HEK293 (cell line): ENCODE results near the gene CAPN8.

Source experiments
- CTCF ChIA-PET: fragments of 350-600 bp; formaldehyde crosslinking; extraction: SDS; loops from one replicate; lab custom pipeline; 2021; ENCODE audit warnings: antibody characterized with exemption; lab: Yijun Ruan, JAX
- POLR2A ChIA-PET: fragments of 300-600 bp; formaldehyde crosslinking; extraction: SDS; loops from one replicate; lab custom pipeline; 2020; ENCODE audit warnings: antibody characterized with exemption, inconsistent platforms; lab: Yijun Ruan, JAX
- H3K27ac ChIP-seq: fragments of 200-500 bp; sonication (Bioruptor generic); 2 replicates; pipeline ENCODE4 v1.5.1; 2014; ENCODE audit warnings: low read depth, low read length, control low read depth, inconsistent platforms; ENCODE audit errors: extremely low read depth
- H3K36me3 ChIP-seq, 2 experiments: fragments of 200-500 bp in 1 of 2; sonication (Bioruptor generic) in 1 of 2; 1 replicate in 1 of 2; 2 replicates in 1 of 2; pipeline ENCODE4 v1.5.1; 2014 to 2017; ENCODE audit warnings: inconsistent platforms in 2 of 2, low read length in 2 of 2; ENCODE audit not compliant: control insufficient read depth in 2 of 2, insufficient read depth in 1 of 2
- H3K4me1 ChIP-seq: fragments of 200-500 bp; sonication (Bioruptor generic); 2 replicates; pipeline ENCODE4 v1.5.1; 2014; ENCODE audit warnings: mild to moderate bottlenecking, low read length, inconsistent platforms; ENCODE audit not compliant: control insufficient read depth, insufficient read depth
- H3K4me3 ChIP-seq: 2 replicates; pipeline ENCODE4 v1.5.1; 2011; ENCODE audit warnings: low read depth, mild to moderate bottlenecking, control low read depth, low read length, moderate library complexity
- H3K9me3 ChIP-seq: fragments of 200-500 bp; sonication (Bioruptor generic); 2 replicates; pipeline ENCODE4 v1.5.1; 2014; ENCODE audit warnings: low read depth, low read length, inconsistent platforms; ENCODE audit not compliant: control insufficient read depth, insufficient read depth
- CTCF ChIP-seq: fragments of 450-650 bp; formaldehyde crosslinking; IDR thresholded peaks from 2 replicates; pipeline ENCODE4 v1.5.1; 2016; ENCODE audit warnings: missing biosample characterization, missing genetic modification characterization
- INSM2 ChIP-seq: fragments of 450-650 bp; formaldehyde crosslinking; IDR thresholded peaks from 2 replicates; pipeline ENCODE4 v1.5.1; 2016; ENCODE audit warnings: missing biosample characterization, missing genetic modification characterization
- KLF7 ChIP-seq: fragments of 450-650 bp; formaldehyde crosslinking; IDR thresholded peaks from 2 replicates; pipeline ENCODE4 v1.5.1; 2016; ENCODE audit warnings: missing biosample characterization, missing genetic modification characterization, borderline replicate concordance
- SETDB1 ChIP-seq: IDR thresholded peaks from one replicate; pipeline ENCODE4 v1.6.1; 2017; ENCODE audit warnings: mild to moderate bottlenecking, low read length, moderate library complexity, mixed read lengths; ENCODE audit not compliant: insufficient read length
- SP7 ChIP-seq: fragments of 450-650 bp; formaldehyde crosslinking; IDR thresholded peaks from 2 replicates; pipeline ENCODE4 v1.5.1; 2016; ENCODE audit warnings: missing biosample characterization, missing genetic modification characterization
- ZBTB1 ChIP-seq: fragments of 450-650 bp; formaldehyde crosslinking; IDR thresholded peaks from 2 replicates; pipeline ENCODE4 v1.5.1; 2016; ENCODE audit warnings: missing biosample characterization, missing genetic modification characterization
- ZBTB17 ChIP-seq: fragments of 450-650 bp; formaldehyde crosslinking; IDR thresholded peaks from 2 replicates; pipeline ENCODE4 v1.5.1; 2016; ENCODE audit warnings: missing biosample characterization, missing genetic modification characterization
- ZFP37 ChIP-seq: fragments of 450-650 bp; formaldehyde crosslinking; IDR thresholded peaks from 2 replicates; pipeline ENCODE4 v1.5.1; 2016; ENCODE audit warnings: missing biosample characterization, missing genetic modification characterization
- ZFP69B ChIP-seq: fragments of 450-650 bp; formaldehyde crosslinking; IDR thresholded peaks from 2 replicates; pipeline ENCODE4 v1.5.1; 2016; ENCODE audit warnings: missing biosample characterization, missing genetic modification characterization
- ZNF146 ChIP-seq: fragments of 450-650 bp; formaldehyde crosslinking; IDR thresholded peaks from 2 replicates; pipeline ENCODE4 v1.5.1; 2016; ENCODE audit warnings: missing biosample characterization, missing genetic modification characterization
- ZNF155 ChIP-seq: fragments of 450-650 bp; formaldehyde crosslinking; IDR thresholded peaks from 2 replicates; pipeline ENCODE4 v1.5.1; 2016; ENCODE audit warnings: missing biosample characterization, missing genetic modification characterization
- ZNF302 ChIP-seq: fragments of 450-650 bp; formaldehyde crosslinking; IDR thresholded peaks from 2 replicates; pipeline ENCODE4 v1.5.1; 2016; ENCODE audit warnings: missing biosample characterization, missing genetic modification characterization, low read depth
- ZNF341 ChIP-seq: fragments of 450-650 bp; formaldehyde crosslinking; IDR thresholded peaks from 2 replicates; pipeline ENCODE4; 2016; ENCODE audit warnings: low read depth, missing biosample characterization, missing genetic modification characterization
- ZNF555 ChIP-seq: fragments of 450-650 bp; formaldehyde crosslinking; conservative IDR thresholded peaks from 2 replicates; pipeline ENCODE4 v1.5.1; 2017; ENCODE audit warnings: missing biosample characterization, mild to moderate bottlenecking, missing genetic modification characterization, inconsistent platforms
- ZNF658 ChIP-seq: fragments of 450-650 bp; formaldehyde crosslinking; IDR thresholded peaks from 2 replicates; pipeline ENCODE4; 2016; ENCODE audit warnings: missing biosample characterization, missing genetic modification characterization
- ZNF670 ChIP-seq: fragments of 450-650 bp; formaldehyde crosslinking; IDR thresholded peaks from 2 replicates; pipeline ENCODE4 v1.5.1; 2016; ENCODE audit warnings: missing biosample characterization, missing genetic modification characterization, low read depth
- ZNF768 ChIP-seq: fragments of 450-650 bp; formaldehyde crosslinking; IDR thresholded peaks from 2 replicates; pipeline ENCODE4 v1.5.1; 2018; ENCODE audit warnings: missing biosample characterization, mild to moderate bottlenecking, missing genetic modification characterization
- TF ChIP-seq, protein P1 (sequence below): fragments of 450-650 bp; formaldehyde crosslinking; IDR thresholded peaks from 2 replicates; pipeline ENCODE4 v1.5.1; 2017; ENCODE audit warnings: missing biosample characterization, missing genetic modification characterization

Gene CAPN8

DNA sequence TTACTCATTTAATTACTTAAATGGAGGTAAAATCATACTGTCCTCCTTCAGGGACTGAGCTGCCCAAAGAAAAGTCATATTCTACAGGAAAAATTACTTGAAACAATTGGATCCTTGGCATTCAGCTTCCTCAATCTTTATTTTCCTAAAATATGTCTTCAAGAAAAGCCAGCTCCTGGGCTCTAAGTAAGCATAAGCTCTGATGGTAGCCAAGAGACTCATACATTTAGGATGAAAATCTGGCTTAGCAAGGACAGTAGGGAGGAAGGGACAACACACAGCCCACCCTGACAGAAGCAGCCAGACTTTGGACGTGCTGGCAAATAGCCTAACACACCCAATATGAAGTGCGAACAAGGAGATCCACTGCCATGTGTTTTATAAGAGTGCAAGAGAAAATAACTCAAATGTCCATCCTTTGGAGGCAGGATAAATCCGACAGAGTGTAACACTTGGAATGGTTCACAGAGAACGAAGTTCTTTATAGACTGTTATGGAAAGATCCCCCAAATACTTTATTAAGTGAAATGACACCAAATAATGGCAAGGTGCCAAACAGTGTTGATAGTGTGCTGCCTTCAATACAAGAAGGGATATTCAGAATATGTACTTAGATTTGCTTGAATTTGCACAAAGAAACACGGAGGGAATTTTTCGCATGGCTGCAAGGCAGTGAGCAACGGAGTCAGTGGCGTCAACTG is 14.1 kb downstream of the CAPN8 start (continued):
- TF ChIP-seq ZBTB1, result no peak
- TF ChIP-seq SP7, result no peak
- TF ChIP-seq ZBTB17 (tag by site-specific recombination), result no peak
- TF ChIP-seq CTCF (tag by site-specific recombination), result no peak
- no peak for TF ChIP-seq INSM2 (tag by site-specific recombination)
- TF ChIP-seq ZNF302 (tag by site-specific recombination), result no peak
- no peak for TF ChIP-seq ZNF146 (tag by site-specific recombination)
- TF ChIP-seq, all 188 proteins: peak for 0

GRCh38 chr1:223650465-223650864 is 15.0 kb downstream of the CAPN8 start:
- Histone ChIP-seq H3K27ac (no peak overlapping the region), H3K9me3 (no peaks in the 10 kb centered on the region), H3K4me1 (peaks cover 2% of the 10 kb centered on the region; the same call in 1 of the 2 replicates), H3K36me3 (no peaks in the 10 kb centered on the region), H3K4me3 (no peak overlapping the region)
- ChIA-PET CTCF (interaction anchor here (1.9 kb wide), 1 partner anchor 22 kb away, joined by 7 read pairs; no protein-coding TSS in a partner anchor), POLR2A (interaction anchor here (0.5 to 0.6 kb wide), 2 partner anchors 230 to 683 kb away, joined by 3 read pairs; no protein-coding TSS in a partner anchor)
- TF ChIP-seq KLF7, result no peak
- no peak for TF ChIP-seq ZNF555 (tag by site-specific recombination)
- TF ChIP-seq ZFP69B (tag by site-specific recombination), result no peak
- TF ChIP-seq ZNF341 (tag by site-specific recombination), result no peak
- no peak for TF ChIP-seq ZNF768 (tag by site-specific recombination)
- no peak for TF ChIP-seq ZNF658 (tag by site-specific recombination)
- no peak for TF ChIP-seq INSM2 (tag by site-specific recombination)
- TF ChIP-seq, protein P1, sequence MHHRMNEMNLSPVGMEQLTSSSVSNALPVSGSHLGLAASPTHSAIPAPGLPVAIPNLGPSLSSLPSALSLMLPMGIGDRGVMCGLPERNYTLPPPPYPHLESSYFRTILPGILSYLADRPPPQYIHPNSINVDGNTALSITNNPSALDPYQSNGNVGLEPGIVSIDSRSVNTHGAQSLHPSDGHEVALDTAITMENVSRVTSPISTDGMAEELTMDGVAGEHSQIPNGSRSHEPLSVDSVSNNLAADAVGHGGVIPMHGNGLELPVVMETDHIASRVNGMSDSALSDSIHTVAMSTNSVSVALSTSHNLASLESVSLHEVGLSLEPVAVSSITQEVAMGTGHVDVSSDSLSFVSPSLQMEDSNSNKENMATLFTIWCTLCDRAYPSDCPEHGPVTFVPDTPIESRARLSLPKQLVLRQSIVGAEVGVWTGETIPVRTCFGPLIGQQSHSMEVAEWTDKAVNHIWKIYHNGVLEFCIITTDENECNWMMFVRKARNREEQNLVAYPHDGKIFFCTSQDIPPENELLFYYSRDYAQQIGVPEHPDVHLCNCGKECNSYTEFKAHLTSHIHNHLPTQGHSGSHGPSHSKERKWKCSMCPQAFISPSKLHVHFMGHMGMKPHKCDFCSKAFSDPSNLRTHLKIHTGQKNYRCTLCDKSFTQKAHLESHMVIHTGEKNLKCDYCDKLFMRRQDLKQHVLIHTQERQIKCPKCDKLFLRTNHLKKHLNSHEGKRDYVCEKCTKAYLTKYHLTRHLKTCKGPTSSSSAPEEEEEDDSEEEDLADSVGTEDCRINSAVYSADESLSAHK (tag by site-specific recombination), result no peak
- no peak for TF ChIP-seq ZFP37 (tag by site-specific recombination)
- no peak for TF ChIP-seq ZNF155
- no peak for TF ChIP-seq SETDB1
- TF ChIP-seq ZNF670 (tag by site-specific recombination), result no peak
